Loucy (cell line): ENCODE results near the gene PSMD3.

Source experiments
- H2AFZ ChIP-seq: fragments of 200-600 bp; sonication (generic); 2 replicates; pipeline ENCODE4 v1.6.0; 2016; ENCODE audit warnings: antibody characterized with exemption, mild to moderate bottlenecking, low read length, moderate library complexity
- H3F3A ChIP-seq: fragments of 200-600 bp; 2 replicates; pipeline ENCODE4 v1.6.0; 2016; ENCODE audit warnings: antibody characterized with exemption, low read depth, mild to moderate bottlenecking
- H3K27me3 ChIP-seq: fragments of 200-600 bp; sonication (generic); 2 replicates; pipeline ENCODE4 v1.6.1; 2014; ENCODE audit warnings: low read length, mild to moderate bottlenecking; ENCODE audit not compliant: insufficient read depth, poor library complexity, severe bottlenecking
- H3K36me3 ChIP-seq: fragments of 200-600 bp; sonication (generic); 2 replicates; pipeline ENCODE4 v1.6.1; 2016; ENCODE audit warnings: low read length; ENCODE audit not compliant: insufficient read depth
- H3K4me1 ChIP-seq: fragments of 200-600 bp; sonication (generic); 2 replicates; pipeline ENCODE4 v1.5.1; 2014; ENCODE audit warnings: low read length, mild to moderate bottlenecking; ENCODE audit not compliant: insufficient read depth, poor library complexity, severe bottlenecking
- H3K4me2 ChIP-seq: fragments of 200-600 bp; sonication (generic); 2 replicates; pipeline ENCODE4 v1.6.0; 2014; ENCODE audit warnings: antibody characterized with exemption, low read length, low read depth, mild to moderate bottlenecking; ENCODE audit not compliant: poor library complexity, severe bottlenecking
- H3K4me3 ChIP-seq: fragments of 200-600 bp; sonication (generic); 2 replicates; pipeline ENCODE4 v1.5.1; 2014; ENCODE audit warnings: low read length, mild to moderate bottlenecking, mixed read lengths; ENCODE audit not compliant: poor library complexity, severe bottlenecking
- H3K79me2 ChIP-seq: fragments of 200-600 bp; sonication (generic); 2 replicates; pipeline ENCODE4 v1.6.1; 2014; ENCODE audit warnings: low read length; ENCODE audit not compliant: insufficient read depth
- H3K9ac ChIP-seq: fragments of 200-600 bp; sonication (generic); 2 replicates; pipeline ENCODE4 v1.6.0; 2014; ENCODE audit warnings: mild to moderate bottlenecking, low read depth, low read length, moderate library complexity; ENCODE audit not compliant: poor library complexity, severe bottlenecking
- H3K9me2 ChIP-seq: fragments of 200-600 bp; sonication (generic); replicated peaks from 2 replicates; pipeline ENCODE4 v1.6.1; 2016; ENCODE audit warnings: low read depth, low read length, mixed read lengths
- H3K9me3 ChIP-seq: fragments of 200-600 bp; sonication (generic); 2 replicates; pipeline ENCODE4 v1.6.1; 2014; ENCODE audit warnings: mild to moderate bottlenecking, antibody characterized with exemption, low read length, low read depth; ENCODE audit not compliant: insufficient read depth
- H4K20me1 ChIP-seq: fragments of 200-600 bp; sonication (generic); 2 replicates; pipeline ENCODE4 v1.6.0; 2014; ENCODE audit warnings: antibody characterized with exemption, low read length, mild to moderate bottlenecking; ENCODE audit not compliant: insufficient read depth, poor library complexity, severe bottlenecking
- EZH2phosphoT487 ChIP-seq: fragments of 200-600 bp; IDR thresholded peaks from 2 replicates; pipeline ENCODE4 v1.6.1; 2018; ENCODE audit warnings: antibody characterized with exemption, mild to moderate bottlenecking, moderate library complexity, borderline replicate concordance
- TF ChIP-seq, protein P1 (sequence below): fragments of 200-600 bp; sonication (generic); conservative IDR thresholded peaks from 2 replicates; pipeline ENCODE4 v1.5.1; 2014; ENCODE audit warnings: mild to moderate bottlenecking, antibody characterized with exemption, low read length

PSMD3 gene

GRCh38 chr17:39981207-39981741 lies 667 bp downstream of the PSMD3 start:
- Histone ChIP-seq H3K4me2 (peak overlapping the region; percentile 93), H2AFZ (peak overlapping the region; percentile 55)
- no peak for TF ChIP-seq EZH2phosphoT487
- TF ChIP-seq, protein P1, sequence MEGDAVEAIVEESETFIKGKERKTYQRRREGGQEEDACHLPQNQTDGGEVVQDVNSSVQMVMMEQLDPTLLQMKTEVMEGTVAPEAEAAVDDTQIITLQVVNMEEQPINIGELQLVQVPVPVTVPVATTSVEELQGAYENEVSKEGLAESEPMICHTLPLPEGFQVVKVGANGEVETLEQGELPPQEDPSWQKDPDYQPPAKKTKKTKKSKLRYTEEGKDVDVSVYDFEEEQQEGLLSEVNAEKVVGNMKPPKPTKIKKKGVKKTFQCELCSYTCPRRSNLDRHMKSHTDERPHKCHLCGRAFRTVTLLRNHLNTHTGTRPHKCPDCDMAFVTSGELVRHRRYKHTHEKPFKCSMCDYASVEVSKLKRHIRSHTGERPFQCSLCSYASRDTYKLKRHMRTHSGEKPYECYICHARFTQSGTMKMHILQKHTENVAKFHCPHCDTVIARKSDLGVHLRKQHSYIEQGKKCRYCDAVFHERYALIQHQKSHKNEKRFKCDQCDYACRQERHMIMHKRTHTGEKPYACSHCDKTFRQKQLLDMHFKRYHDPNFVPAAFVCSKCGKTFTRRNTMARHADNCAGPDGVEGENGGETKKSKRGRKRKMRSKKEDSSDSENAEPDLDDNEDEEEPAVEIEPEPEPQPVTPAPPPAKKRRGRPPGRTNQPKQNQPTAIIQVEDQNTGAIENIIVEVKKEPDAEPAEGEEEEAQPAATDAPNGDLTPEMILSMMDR: no peak

DNA sequence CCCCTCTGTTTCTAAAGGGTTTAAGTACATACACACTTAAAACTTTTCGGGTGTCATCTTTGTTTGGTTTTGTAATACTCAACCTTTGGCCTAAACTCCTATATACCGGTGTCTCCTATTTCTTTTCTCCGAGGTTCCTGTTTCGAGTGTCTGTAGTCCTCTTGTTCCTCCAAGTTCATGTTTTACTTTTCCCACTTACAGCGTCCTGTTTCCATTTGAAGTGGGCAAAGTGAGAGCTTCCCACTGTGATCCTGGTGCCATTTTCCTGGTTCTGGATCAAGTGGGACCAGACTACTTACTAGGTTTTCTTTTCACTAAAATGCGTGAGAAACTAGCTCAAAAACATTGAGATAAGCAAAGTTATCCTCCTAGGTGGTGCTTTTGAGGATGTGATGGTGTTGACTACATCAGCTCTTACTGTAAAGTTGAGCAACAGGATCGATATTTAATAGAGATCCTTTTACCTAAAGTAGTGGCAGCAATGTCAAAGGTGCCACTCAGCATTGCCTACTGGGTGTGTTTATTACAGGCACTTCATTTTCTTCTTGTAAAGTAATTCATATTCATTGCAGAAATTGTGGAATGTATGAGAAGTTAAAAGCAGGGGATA lies 1.3 kb downstream of the PSMD3 start:
- H2AFZ ChIP-seq: no peak overlapping the region
- H3K36me3 ChIP-seq: peaks cover 28% of the 10 kb centered on the region
- no peaks in the 10 kb centered on the region for H3K27me3 ChIP-seq
- peaks cover 21% of the 10 kb centered on the region for H4K20me1 ChIP-seq
- H3K4me3 ChIP-seq: peak overlapping the region; percentile 93
- H3F3A ChIP-seq: no peaks in the 10 kb centered on the region
- H3K9me2 ChIP-seq: no peaks in the 10 kb centered on the region
- H3K79me2 ChIP-seq: peaks cover 36% of the 10 kb centered on the region
- peaks cover 20% of the 10 kb centered on the region for H3K4me1 ChIP-seq
- no peaks in the 10 kb centered on the region for H3K9me3 ChIP-seq
- peak overlapping the region; percentile 91 for H3K9ac ChIP-seq
- H3K4me2 ChIP-seq: peak overlapping the region; percentile 93
- no peak for TF ChIP-seq EZH2phosphoT487
- TF ChIP-seq, protein P1: no peak

More at GRCh38 chr17:39981207-39981741, 667 bp downstream of the PSMD3 start:
- Histone ChIP-seq H4K20me1 (peaks cover 21% of the 10 kb centered on the region), H3K27me3 (no peaks in the 10 kb centered on the region), H3K9ac (peak overlapping the region; percentile 91), H3K9me3 (no peaks in the 10 kb centered on the region), H3K4me3 (peak overlapping the region; percentile 93), H3K9me2 (no peaks in the 10 kb centered on the region), H3K79me2 (peaks cover 36% of the 10 kb centered on the region), H3K4me1 (peaks cover 20% of the 10 kb centered on the region), H3K36me3 (peaks cover 22% of the 10 kb centered on the region), H3F3A (no peaks in the 10 kb centered on the region)

- Histone ChIP-seq H3K4me2 (no peak overlapping the region), H3K36me3 (peaks cover 92% of the 10 kb centered on the region), H3F3A (no peaks in the 10 kb centered on the region), H3K9me2 (no peaks in the 10 kb centered on the region), H4K20me1 (no peaks in the 10 kb centered on the region), H3K27me3 (no peaks in the 10 kb centered on the region), H3K9me3 (no peaks in the 10 kb centered on the region), H3K4me3 (no peak overlapping the region), H3K4me1 (no peaks in the 10 kb centered on the region), H2AFZ (no peak overlapping the region), H3K79me2 (peaks cover 10% of the 10 kb centered on the region), H3K9ac (no peak overlapping the region)
- TF ChIP-seq, protein P1: no peak
- TF ChIP-seq EZH2phosphoT487: no peak
These were observed 7.7 kb downstream of the PSMD3 start for GRCh38 chr17:39988206-39988810.
